Kidney (tissue), 14 donors: ENCODE measurements around the gene LSAMP. TPM values are rescaled to one million over a fixed set of nuclear protein-coding genes. Genes with fewer than 3 reads are reported as not detected.

Experiments
- DNase-seq, 5 donors: peaks; one replicate each; pipeline ENCODE4 v3.0.0-alpha.2; 2013 to 2020
- FAIRE-seq: peaks from 2 replicates; lab custom pipeline; 2012; peaks lifted over from hg19 to GRCh38; lab: Jason Lieb, UNC
- H3K27ac ChIP-seq, 2 donors: one replicate each; pipeline ENCODE4 v1.7.0; 2013; ENCODE audit warnings: low read depth in 2 of 2, low read length in 2 of 2, inconsistent platforms in 1 of 2
- H3K27me3 ChIP-seq: one replicate; pipeline ENCODE4 v1.7.1; 2013; ENCODE audit warnings: low read length, inconsistent platforms; ENCODE audit not compliant: control insufficient read depth, insufficient read depth
- H3K36me3 ChIP-seq, 3 donors: one replicate each; pipeline versions ENCODE4 v1.7.0 to v1.7.1; 2013; ENCODE audit warnings: low read length in 3 of 3, control low read depth in 1 of 3, inconsistent platforms in 1 of 3; ENCODE audit not compliant: insufficient read depth in 3 of 3, control insufficient read depth in 2 of 3
- H3K4me1 ChIP-seq, 3 donors: one replicate each; pipeline versions ENCODE4 v1.7.0 to v1.7.1; 2013; ENCODE audit warnings: low read length in 3 of 3, inconsistent platforms in 1 of 3, low read depth in 1 of 3; ENCODE audit not compliant: control insufficient read depth in 2 of 3, insufficient read depth in 2 of 3
- H3K4me3 ChIP-seq, 3 donors: one replicate each; pipeline versions ENCODE4 v1.7.0 to v1.8.1; 2013; ENCODE audit warnings: low read length in 3 of 3, control low read depth in 1 of 3, inconsistent platforms in 1 of 3
- H3K9ac ChIP-seq, 3 donors: one replicate each; pipeline versions ENCODE4 v1.7.0 to v1.7.1; 2013; ENCODE audit warnings: low read length in 3 of 3, control low read depth in 1 of 3, inconsistent platforms in 1 of 3
- H3K9me3 ChIP-seq, 3 donors: one replicate each; pipeline versions ENCODE4 v1.7.0 to v1.7.1; 2013; ENCODE audit warnings: low read length in 3 of 3, control low read depth in 1 of 3, inconsistent platforms in 1 of 3; ENCODE audit not compliant: control insufficient read depth in 2 of 3, insufficient read depth in 1 of 3
- CTCF ChIP-seq: IDR thresholded peaks from 3 replicates; pipeline ENCODE4 v1.5.1; 2012; ENCODE audit warnings: mild to moderate bottlenecking, moderate library complexity, borderline replicate concordance; ENCODE audit not compliant: insufficient read depth; ENCODE audit errors: extremely low read depth
- intact Hi-C: fragments of 100-400 bp; cut with DNase I; formaldehyde crosslinking; loops from one replicate; pipeline ENCODE4 v1.11.1; 2022
- polyA plus RNA-seq: library from polyadenylated mRNA; stranded (reverse); fragments of 350-450 nt; fragmentation: Illumina TruSeq; extraction: RNeasy Lipid Tissue Mini Kit (QIAGEN cat#74804); gene quantifications from one replicate; pipeline ENCODE4 v1.2.3, GENCODE V29; 2014; ENCODE audit warnings: low read depth, low replicate concordance; ENCODE audit not compliant: insufficient read depth
- total RNA-seq: library from RNA; stranded (reverse); fragmentation: NEBNext Ultra II Directional; extraction: Animal tissue kit (Norgen Biotek cat#: 25700); gene quantifications from one replicate; pipeline ENCODE4 v1.2.1, GENCODE V29; 2021
- donor health status: control.
- donor health status: control.
- donor health status: control.
- donor health status: control.
- donor health status: control.
- donor health status: DM: yes; HTN: yes; CAD: no.
- donor health status: Normal renal cell carcinoma (clear cell type).

LSAMP gene
- total and polyA plus RNA-seq, 2 donors from 2014 or later: 1.4 to 3.5 TPM

GRCh38 chr3:116391296-116392201 lies 53.7 kb downstream of the LSAMP start:
- Histone ChIP-seq H3K27me3 (no peaks in the 10 kb centered on the region), H3K4me1 (no peaks in the 10 kb centered on the region), H3K27ac (no peak overlapping the region), H3K4me3 (no peak overlapping the region), H3K9me3 (no peaks in the 10 kb centered on the region), H3K9ac (no peak overlapping the region), H3K36me3 (no peaks in the 10 kb centered on the region)
- no peak for FAIRE-seq
- no peak for TF ChIP-seq CTCF
- DNase-seq: peak in 1 of 5 donors; percentile 65
- intact Hi-C loops: no loop called here

GRCh38 chr3:116390318-116390717 lies 55.0 kb downstream of the LSAMP start:
- DNase-seq (no peak), FAIRE-seq (no peak)
- no peaks in the 10 kb centered on the region for H3K27me3 ChIP-seq
- intact Hi-C loops: no loop called here
- no peaks in the 10 kb centered on the region for H3K36me3 ChIP-seq
- no peaks in the 10 kb centered on the region for H3K4me1 ChIP-seq
- H3K4me3 ChIP-seq: no peak overlapping the region
- no peak for TF ChIP-seq CTCF
- no peak overlapping the region for H3K9ac ChIP-seq
- H3K9me3 ChIP-seq: no peaks in the 10 kb centered on the region
- no peak overlapping the region for H3K27ac ChIP-seq

DNA sequence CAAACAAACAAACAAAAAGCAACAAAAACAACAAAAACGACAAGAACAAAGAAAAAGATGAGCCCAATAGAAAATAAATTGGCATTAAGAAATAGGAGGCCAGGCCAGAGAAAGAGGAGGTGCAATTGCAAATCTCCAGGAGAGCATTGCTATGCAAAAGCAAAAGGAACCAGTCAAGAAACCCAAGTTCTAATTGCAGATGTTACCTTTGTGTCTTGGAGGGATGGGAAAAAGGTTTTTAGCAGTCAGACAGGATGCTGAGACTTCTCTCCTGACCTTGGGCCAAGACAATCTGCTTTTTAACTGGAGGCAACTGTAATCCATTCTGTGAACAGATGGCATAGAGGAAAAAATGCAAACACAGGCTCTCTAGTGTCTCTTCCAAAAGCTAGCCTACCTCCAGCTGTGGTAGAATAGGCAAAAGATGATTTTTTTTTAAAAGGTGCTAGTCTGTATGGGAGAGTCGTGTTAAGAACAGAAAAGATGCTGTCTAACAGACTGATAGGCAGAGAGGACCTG lies 56.4 kb downstream of the LSAMP start:
- intact Hi-C loops: no loop called here
- no peak for TF ChIP-seq CTCF
- no peaks in the 10 kb centered on the region for H3K36me3 ChIP-seq
- DNase-seq: no peak
- H3K9me3 ChIP-seq: no peaks in the 10 kb centered on the region
- no peak for FAIRE-seq
- no peak overlapping the region for H3K9ac ChIP-seq
- H3K27ac ChIP-seq: no peak overlapping the region
- H3K4me1 ChIP-seq: no peaks in the 10 kb centered on the region
- H3K4me3 ChIP-seq: no peak overlapping the region
- H3K27me3 ChIP-seq: no peaks in the 10 kb centered on the region
